OCI-LY7 (cell line): Measurements from ENCODE around the gene TEDC1.

Experiments
- EZH2phosphoT487 ChIP-seq: fragments of 200-600 bp; sonication (generic); IDR thresholded peaks from 2 replicates; pipeline ENCODE4 v1.6.1; 2018; ENCODE audit warnings: low read depth, borderline replicate concordance, mild to moderate bottlenecking, mixed run types, antibody characterized with exemption, low read length, moderate library complexity, mixed read lengths
- TF ChIP-seq, protein P1 (sequence below): fragments of 200-600 bp; sonication (generic); conservative IDR thresholded peaks from 2 replicates; pipeline ENCODE4 v1.5.1; 2014; ENCODE audit warnings: mild to moderate bottlenecking, antibody characterized with exemption, low read length, moderate library complexity, mixed read lengths

DNA sequence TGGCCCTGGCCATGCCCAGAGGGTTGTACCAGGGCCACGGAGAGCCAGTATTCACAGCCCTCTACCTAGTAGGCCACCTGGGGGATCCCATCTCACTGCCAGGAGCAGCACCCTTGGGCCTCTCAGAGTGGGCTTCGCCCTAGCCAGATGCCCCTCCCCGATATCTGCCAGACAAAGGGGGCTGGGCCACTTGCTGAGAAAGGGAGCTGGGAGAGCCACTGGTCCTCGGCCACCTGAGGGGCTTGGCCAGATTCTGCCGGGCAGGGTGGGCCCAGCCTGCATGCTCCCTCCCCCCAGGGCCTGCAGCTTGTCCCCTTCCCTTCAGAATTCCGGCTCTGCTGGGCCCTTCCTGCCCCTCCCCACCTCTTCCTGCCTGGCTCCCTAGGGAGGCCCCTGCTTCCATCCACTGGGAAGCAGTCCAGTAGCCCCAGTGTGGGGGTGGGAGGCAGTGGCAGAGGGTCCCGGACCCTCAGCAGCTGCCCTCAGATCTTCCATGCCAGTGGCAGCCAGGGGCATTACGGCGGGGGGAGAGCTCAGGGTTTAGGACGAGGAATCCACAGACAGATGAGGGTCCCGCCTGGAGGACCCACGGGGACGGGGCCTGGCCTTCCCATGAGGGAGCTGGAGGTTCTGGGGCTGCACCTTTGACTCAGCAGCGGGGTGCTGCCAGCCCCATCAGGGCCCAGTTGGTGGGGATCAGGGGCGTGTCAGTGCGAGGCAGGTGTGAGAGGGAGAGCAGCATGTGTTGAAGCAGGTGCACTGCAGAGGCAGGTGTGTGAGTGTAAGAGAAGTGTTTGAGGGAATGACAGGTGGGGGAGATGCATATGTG, 14.0 kb upstream of the TEDC1 start:
- TF ChIP-seq, protein P1, sequence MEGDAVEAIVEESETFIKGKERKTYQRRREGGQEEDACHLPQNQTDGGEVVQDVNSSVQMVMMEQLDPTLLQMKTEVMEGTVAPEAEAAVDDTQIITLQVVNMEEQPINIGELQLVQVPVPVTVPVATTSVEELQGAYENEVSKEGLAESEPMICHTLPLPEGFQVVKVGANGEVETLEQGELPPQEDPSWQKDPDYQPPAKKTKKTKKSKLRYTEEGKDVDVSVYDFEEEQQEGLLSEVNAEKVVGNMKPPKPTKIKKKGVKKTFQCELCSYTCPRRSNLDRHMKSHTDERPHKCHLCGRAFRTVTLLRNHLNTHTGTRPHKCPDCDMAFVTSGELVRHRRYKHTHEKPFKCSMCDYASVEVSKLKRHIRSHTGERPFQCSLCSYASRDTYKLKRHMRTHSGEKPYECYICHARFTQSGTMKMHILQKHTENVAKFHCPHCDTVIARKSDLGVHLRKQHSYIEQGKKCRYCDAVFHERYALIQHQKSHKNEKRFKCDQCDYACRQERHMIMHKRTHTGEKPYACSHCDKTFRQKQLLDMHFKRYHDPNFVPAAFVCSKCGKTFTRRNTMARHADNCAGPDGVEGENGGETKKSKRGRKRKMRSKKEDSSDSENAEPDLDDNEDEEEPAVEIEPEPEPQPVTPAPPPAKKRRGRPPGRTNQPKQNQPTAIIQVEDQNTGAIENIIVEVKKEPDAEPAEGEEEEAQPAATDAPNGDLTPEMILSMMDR: no peak
- no peak for TF ChIP-seq EZH2phosphoT487
